Fibroblast of skin of left biceps (primary cell): ENCODE data around the gene DIS3L2.

ENCODE experiments used
- DNase-seq, 2 experiments: peaks; one replicate each; pipeline ENCODE4 v3.0.0-alpha.2; 2013; ENCODE audit warnings: low read depth in 2 of 2

DIS3L2 gene

DNA sequence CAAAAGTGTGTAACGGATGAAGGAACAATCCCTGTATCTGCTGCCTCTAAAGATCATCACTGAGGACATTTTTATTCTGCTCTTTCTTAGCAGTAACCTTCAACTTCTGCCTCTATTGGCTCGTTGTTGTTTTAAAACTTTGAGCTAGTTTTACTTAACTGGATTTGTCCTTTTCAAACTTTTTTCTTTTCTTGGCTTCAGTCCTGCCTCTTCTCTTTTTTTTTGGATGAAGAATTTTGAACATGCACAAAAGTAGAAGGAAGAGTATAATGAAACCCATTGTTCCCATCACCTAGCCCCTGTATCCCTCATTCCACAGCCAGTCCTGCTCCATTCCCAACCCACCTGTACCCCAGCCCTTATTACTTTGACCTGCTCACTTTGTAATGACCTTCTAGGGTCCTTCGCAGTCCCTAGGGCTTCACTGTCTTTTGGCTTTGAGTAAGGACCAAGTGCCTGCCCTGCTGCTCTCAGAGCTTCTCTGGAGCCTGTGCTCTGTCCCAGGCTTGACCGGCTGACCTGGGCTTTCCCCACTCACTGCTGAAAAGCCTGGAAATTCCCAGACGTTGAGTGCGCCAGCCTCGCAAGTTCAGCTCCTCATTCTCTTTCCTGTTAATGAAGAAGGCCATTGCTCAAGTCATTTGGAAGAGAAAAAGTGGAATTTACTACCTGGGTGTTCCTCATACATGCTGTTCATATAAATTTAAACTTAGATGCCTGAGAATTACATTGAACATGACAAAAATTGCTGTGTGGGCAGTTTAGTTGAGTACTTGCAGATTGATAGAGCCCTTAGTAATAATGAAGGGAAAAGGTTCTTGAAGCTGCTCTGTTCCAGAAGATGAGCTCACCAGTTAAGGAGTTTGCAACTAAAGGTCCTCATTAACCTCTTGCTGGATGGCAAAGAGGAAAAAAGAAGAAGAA, 267.7 kb downstream of the DIS3L2 start:
- no peak for DNase-seq

DNA sequence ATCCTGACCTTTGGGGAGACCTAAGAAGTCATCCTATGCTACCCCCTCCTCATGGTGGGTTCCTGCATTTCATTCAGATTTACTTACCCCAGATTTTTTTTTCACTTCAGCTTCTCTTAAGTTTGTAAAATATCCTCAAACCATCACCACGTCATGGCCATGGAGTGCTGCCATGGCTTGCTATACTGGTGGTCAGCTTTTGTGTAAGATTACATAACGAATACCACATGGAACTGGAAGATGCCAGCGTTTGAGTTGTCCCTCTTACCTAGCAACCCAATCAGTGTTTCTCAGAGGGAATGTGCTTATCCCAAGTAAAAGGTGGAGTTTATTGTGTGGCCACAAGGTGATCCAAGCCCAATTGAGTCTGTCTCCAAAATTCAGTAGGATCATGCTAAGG, 268.4 kb downstream of the DIS3L2 start:
- no peak for DNase-seq

GRCh38 chr2:232230560-232230959, 269.0 kb downstream of the DIS3L2 start:
- DNase-seq = no peak

DNA sequence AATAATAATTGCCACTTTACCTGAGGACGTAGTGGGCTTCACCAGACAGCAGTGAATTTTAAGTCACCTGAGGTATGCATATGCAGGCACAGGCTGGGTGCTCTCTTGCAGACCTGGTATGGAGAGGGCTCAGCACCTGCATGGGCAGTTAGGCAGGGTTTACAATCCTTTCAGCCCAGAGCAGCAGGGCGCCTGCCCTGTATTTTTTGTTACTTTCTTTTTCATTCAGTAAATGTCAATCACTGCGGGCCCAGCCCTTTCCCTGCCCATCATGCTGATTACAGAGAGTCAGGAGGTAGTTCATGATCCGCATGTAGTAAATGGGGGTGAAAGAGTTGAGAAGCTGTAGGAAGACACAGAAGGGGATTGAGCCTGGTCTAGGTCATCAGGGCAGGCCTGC, 270.0 kb downstream of the DIS3L2 start:
- DNase-seq = no peak

- DNase-seq = no peak
Measured at GRCh38 chr2:232232915-232233314, 271.4 kb downstream of the DIS3L2 start.

GRCh38 chr2:232234922-232235615, 273.6 kb downstream of the DIS3L2 start:
- no peak for DNase-seq

GRCh38 chr2:232235716-232236115, 274.2 kb downstream of the DIS3L2 start:
- DNase-seq = no peak

GRCh38 chr2:232236200-232236599, 274.7 kb downstream of the DIS3L2 start:
- DNase-seq = no peak

GRCh38 chr2:232237464-232237863, 276.0 kb downstream of the DIS3L2 start:
- DNase-seq = no peak

DNA sequence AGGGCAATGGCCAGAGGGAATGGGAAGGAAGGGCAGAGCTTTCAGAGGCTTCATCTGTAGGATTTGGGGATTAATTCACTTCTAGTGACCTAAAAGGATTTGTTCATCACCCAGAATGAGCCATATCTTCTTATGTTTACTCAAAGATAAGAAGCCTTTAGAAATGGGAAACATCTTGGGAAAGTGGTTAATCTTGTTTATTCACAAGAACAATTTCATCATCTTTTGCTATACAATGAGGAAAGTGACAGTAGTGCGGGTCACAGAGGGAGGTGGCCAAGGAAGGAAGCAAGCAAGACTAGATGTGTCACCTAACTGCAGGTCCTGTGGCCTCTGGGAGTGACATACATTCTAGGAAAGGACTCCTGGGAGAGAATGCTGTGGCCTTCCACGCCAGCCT, 276.6 kb downstream of the DIS3L2 start:
- no peak for DNase-seq

DNA sequence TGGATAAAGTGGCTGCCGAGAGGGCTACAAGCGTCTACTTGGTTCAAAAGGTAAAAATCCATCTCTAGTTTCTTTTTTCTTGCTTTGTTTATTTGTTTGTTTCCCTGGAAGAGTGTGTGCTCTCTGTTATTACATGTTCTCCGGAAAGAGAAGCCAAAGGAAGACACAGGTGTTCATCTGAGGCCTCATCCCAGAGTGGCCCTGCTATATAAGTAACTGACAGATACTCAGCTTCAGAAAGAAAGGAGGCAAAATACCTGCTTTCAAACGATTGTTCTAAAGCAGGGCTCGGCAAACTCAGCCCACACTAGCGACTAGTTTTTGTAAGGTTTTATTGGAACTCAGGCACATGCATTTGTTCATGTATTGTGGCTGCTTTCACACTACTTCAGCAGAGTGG, 277.1 kb downstream of the DIS3L2 start:
- DNase-seq = no peak

- no peak for DNase-seq
Measured at GRCh38 chr2:232239951-232240681, 278.6 kb downstream of the DIS3L2 start.

DNA sequence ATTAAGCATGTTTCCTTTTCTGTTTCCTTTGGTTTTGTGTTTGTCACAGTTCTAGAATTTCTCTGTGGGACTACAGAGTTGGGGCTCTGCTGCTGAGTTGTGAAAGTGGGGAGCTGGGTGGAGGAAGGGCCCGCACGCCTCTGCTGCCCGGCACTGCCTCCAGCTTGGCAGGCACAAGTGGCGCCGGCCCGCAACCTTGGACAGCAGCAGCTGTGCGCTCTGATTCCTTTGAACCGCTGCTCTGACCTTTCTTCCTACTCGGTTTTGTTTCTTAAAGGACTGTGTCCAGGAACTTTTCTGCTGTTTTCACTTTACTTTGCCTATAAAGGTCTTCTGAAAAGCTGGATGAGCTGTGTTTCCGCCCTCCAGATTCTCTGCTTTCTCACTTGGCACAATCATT, 279.4 kb downstream of the DIS3L2 start:
- DNase-seq = no peak

- DNase-seq = no peak
Measured at GRCh38 chr2:232242316-232242715, 280.8 kb downstream of the DIS3L2 start.

DNA sequence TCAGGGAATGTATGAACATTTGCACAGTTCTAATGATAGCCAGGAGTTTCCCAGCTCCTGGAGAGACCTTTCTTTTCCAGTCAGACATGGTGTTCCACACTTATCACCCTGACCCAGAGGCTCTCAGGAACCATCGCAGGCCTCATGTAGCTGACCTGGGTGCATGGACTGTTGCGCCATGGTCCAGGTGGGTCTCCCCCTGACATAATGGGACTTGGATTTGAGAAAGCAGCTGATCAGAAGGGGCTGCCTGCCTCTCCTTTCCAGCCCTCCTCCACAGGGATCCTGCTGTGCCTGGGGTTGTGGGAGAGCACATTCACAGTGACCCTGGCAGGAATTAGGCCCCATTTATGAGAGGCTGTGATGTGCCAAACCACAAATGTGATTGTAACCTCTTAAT, 283.6 kb downstream of the DIS3L2 start:
- no peak for DNase-seq

- DNase-seq = no peak
Measured at GRCh38 chr2:232246245-232246644, 284.7 kb downstream of the DIS3L2 start.

DNA sequence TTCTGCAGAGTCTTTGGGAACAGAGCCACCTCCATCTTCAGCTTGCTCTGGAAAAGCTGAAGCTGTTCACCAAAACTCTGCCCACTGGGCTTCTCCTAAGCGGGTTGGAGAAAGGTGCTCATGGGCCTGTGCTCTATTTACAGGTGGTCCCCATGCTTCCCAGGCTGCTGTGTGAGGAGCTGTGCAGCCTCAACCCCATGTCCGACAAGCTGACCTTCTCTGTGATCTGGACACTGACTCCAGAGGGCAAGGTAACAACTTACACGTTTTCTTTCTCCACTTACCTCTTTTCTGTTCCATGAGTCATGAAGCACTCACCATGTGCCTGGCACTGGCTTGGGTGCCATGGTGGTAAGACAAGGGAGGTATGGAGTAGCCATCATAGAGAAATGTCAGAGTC, 287.6 kb downstream of the DIS3L2 start:
- no peak for DNase-seq

DNA sequence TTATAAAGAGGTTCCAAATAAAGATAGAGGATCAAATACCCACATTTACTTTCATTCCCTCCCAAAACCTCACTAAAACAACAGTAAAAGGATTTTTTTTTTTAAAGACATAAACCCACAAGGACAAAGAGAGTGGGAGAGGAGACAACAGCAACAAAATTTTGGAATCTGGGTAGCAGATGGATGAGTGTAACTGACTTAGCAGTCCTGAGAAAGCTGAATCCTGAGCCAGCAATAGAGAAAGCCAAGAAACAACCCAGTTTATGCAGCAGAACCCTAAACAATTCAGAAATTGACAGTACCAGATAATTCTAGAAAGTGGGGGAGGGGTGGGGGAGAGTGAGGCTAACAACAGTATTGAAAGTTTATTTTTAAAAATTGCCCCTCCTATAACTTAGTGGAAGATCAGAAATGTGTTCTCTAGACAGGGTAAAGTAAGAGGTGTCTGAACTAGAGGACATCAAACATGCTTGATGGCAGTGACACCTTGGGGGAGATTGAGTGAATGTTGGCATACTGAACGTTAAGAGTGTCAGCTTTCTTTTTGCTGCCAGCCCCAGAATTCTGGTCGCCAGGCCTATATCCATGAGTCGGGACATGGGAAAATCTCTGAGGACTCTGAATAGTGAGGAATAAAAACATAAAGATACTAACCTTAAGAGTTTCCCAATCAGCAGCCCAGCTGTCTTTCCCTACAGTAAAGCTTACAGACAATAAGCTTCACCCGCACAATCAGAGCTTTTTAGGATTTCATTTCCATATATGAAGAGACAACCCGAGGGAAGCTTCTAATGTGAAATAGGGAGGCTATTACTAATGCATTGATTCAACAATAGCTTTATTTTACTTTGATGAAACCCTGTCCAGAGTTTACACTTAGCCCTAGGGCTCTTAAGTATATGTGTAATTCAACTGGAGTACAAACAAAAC, 289.0 kb downstream of the DIS3L2 start:
- no peak for DNase-seq

GRCh38 chr2:232255033-232255432, 293.5 kb downstream of the DIS3L2 start:
- no peak for DNase-seq

DNA sequence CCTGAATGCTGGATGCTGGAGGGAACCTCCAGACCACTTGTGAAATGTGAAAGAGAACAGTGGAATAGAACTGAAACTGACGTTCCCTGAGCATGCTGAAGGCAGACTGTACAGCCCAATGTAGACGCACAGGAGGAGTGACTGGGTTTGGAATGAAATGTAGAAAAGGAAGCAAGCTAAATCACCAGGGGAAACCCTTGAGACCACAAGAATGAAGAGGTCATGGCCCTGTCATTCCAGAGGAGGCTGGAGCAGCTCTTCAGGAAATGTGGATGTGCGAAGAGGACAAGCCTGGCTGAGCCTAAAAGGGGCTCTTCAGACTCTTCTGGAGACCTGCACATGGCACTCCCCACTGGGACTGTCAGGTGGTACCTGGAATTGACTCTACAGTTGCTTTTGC, 298.6 kb downstream of the DIS3L2 start:
- DNase-seq = peak; percentile 56 to 57

GRCh38 chr2:232261776-232262175, 300.3 kb downstream of the DIS3L2 start:
- no peak for DNase-seq
